HL-60/S4 (cell line): ENCODE results near the gene MBOAT7.
"Not testable (repeated sequence)": the region's sequence is repeated elsewhere in the genome, so short reads cannot be mapped to it uniquely, and the experiment has no call there.

Experiments
- in situ Hi-C: fragments of 300-500 bp; cut with MboI; formaldehyde crosslinking; loops from 2 replicates; pipeline ENCODE4 v1.14.3; 2022; ENCODE audit warnings: low sequenced_read_pairs

The MBOAT7 gene

DNA sequence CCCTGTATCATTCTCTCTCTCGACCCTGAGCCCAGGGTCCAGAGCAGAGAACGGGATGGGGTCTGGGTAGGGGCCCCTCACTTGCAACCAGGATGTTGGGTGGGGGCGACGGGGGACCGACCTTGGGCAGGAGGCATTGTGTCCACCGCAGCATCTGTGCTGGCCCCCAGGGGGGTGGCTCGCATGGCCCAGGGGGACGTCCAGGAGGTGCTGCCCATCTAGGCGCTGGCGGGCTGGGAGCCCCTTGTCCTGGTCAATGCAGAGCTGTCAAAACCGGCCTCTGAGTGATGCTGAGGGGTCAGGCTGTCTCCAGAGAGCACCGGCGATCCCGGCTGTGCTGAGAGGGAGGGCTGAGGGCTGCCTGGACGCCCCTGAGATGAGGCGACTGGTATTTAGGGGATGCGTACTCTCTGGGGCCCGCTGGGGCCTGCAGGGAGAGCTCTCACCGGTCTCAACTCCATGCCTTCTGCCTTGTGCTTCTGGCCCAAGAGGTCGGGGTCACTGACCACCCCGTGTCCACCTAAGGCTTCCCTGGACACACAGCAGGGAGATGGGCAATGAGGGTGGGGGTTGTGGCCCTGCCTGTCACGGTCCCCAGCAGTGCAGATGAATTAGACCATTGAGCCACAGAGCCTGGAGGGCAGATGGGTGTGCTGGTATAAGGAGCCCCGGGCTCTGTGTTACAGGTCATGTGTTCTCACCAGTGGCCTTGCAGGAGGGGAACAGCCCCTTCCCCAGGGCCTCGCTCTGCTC is 19.9 kb upstream of the MBOAT7 start:
- in situ Hi-C loops = no loop called here

DNA sequence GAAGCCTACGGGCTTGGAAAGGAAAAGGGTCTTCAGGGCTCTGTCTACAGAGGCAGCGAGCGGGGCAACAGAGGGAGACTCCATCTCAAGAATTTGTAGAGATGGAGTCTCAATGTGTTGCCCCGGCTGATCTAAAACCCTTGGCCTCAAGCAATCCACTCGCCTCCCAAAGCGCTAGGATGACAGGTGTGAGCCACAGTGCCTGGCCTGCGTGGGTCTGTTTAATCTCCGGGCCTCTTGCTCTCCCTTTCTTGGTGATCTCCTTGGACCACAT is 19.3 kb upstream of the MBOAT7 start:
- in situ Hi-C loops = no loop called here

DNA sequence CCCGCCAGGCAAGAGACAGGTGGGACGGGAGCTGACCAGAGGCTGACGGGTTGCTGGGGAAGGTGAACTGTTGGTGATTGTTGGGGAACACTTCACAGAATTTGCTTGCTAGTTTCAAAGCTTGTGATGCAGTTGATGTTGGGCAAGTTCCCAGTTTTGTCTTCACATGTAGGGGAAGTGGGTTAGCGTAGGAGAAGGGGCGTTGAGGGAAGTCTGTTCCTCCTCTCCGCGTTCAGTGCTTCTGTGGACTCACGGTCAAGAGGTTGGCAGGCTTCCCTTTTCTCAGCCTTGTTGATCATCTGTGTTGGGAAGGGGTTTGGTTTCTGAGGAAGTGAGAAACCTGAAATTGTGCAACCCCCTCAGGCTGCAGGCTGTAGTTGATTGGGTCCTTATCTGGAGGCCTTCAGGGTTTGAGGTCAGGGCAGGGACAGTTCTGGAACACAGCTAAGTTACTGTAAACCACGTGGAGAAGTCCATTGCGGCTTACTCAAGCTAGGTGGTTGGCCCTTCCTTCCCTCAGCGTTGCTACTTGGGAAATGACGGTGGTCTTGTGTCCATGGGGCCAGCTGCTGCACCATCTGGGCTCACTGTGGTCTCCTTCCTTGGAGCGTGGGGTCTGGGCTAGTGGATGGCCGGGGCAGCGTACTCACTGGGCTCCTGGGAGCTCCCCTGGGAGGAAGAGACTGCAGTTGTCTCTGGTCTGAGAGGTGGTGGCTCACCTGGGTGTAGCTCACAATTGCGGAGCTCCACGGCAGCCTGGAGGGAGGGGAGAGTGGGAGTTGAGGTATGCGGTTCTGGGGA is 18.8 kb upstream of the MBOAT7 start:
- in situ Hi-C loops = no loop called here

DNA sequence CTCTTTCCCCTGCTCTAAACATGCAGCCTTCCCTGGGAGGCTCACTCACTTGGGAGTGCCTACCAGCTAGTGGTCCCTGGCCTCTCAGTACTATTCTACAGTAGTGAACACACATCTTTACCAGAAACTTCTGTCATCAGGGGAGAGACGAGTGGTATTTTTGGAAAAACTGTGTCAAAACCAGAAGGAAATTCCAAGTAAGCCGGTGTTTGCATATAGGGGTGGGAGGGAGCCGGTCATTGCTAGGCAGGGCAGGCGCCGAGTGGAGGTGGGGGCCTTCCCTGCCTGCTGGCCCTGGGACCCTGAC is 18.2 kb upstream of the MBOAT7 start:
- in situ Hi-C loops = no loop called here

DNA sequence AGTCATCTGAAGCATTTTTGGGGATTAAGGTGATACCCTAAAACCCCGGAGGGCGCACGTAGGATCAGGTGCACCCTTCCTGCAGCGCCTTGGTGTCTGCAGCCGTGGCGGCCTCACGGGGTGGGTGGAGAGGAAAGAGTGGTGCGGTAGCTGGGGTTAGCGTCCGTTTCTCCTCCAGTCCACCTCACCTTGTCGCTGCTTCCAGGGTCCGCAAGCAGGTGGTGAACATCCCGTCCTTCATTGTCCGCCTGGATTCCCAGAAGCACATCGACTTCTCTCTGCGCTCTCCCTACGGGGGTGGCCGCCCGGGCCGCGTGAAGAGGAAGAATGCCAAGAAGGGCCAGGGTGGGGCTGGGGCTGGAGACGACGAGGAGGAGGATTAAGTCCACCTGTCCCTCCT is 17.8 kb upstream of the MBOAT7 start:
- in situ Hi-C loops = not testable (repeated sequence)

DNA sequence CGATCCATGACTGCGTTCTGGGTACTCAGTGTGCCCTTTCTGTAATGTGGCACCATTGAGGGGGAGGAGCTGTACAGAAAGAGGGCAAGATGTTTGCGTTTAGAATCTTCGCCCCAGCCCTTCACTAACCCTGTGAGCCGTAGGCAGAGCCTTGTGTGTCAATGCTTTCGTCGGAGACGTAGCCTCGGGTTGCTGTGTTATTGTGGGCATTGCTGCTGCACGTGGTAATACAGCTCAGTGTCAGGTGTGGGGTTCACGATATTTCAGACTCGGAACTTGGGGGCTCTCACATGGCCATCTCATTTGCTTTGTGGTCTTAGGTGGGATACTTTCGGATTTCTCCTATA is 17.4 kb upstream of the MBOAT7 start:
- in situ Hi-C loops = no loop called here

DNA sequence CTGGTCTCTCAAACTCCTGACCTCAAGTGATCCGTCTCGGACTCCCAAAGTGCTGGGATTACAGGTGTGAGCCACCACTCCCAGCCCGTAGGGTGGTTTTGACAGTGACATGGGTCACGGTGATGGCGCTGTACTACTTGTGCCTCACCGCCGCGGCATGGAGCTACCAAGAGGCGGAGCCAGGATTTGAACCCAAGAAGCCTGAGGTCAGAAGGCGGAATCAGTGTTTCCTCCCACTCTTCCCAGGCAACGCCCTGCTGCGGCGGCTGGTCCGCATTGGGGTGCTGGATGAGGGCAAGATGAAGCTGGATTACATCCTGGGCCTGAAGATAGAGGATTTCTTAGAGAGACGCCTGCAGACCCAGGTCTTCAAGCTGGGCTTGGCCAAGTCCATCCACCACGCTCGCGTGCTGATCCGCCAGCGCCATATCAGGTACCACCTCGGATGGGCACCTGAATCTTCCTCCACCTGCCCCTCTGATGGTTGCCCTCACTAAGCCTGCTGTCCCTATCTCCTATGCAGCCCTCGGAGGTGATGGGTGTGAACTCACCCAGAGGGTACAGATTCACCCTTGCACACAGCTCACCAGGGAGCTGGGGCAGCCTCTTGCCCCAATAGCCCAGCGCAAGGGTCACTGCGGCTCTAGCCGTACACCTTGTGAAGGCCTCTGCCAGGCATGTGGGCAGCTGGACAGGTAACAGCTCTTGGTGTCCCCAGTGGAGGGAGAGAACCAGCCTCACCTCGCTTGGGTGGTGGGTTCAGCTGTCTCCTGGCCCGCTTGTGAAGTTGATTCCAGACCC is 16.9 kb upstream of the MBOAT7 start:
- in situ Hi-C loops = no loop called here

DNA sequence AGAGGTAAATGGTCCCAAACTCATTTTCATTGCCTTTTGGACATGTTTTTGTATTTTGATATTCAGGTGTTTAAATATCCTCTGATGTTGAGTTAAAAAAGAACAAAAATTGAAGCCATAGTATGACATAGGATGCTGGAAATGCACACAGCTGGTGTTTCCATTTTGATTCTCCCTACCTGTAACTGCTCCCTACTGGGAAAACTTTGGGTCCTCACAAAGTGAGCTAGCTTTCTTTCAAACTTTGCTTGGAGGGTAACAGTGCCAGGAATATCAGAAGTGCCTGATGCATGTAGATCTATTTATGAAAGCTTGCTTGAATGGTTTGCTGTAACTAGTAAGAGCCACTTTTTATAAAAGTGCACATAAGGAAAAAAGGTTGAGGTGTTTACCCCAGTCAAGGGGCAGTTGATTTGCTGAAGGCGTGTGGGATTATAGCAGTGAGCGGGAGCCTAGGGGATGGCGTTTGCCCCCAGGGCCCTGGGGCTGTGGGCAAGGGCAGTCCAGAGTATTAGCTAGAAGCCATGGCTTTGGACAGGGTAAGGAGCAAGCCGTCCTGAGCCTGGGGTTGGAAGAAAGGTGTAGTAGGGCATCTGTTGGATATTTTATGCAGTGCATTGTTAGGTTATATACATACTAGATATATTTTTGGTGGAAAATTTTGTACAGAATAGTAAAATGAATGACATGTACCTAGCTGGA is 15.5 kb upstream of the MBOAT7 start:
- in situ Hi-C loops = no loop called here

DNA sequence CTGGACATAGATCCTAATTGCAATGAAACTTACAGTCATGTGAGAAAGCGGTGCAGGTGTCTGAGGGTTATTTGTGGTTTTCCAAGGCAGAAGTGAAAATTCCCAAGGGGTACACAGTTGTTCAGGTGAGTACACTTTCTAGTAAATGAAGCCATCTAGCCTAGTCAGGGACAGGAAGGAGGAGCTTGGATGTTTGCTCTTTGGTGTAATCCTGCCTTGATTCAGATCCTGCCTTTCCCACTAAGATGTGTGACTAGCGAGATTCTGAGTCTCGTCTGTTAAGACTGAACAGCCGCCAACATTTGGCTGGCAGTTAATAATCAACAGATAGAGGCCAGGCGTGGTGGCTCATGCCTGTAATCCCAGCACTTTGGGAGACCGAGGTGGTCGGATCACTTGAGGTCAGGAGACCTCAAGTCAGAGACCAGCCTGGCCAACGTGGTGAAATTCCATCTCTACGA is 13.8 kb upstream of the MBOAT7 start:
- in situ Hi-C loops = no loop called here

DNA sequence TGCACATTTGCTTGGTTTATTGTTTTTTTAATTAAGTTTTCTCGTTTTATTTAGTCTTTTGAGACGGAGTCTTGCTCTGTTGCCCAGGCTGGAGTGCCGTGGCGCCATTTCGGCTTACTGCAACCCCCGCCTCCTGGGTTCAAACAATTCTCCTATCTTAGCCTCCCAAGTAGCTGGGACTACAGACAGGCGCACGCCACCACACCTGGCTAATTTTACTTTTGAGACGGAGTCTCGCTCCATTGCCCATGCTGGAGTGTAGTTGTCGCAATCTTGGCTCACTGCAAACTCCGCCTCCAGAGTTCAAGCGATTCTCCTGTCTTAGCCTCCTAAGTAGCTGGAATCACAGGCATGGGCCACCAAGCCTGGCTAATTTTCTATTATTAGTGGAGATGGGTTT is 12.6 kb upstream of the MBOAT7 start:
- in situ Hi-C loops = no loop called here

DNA sequence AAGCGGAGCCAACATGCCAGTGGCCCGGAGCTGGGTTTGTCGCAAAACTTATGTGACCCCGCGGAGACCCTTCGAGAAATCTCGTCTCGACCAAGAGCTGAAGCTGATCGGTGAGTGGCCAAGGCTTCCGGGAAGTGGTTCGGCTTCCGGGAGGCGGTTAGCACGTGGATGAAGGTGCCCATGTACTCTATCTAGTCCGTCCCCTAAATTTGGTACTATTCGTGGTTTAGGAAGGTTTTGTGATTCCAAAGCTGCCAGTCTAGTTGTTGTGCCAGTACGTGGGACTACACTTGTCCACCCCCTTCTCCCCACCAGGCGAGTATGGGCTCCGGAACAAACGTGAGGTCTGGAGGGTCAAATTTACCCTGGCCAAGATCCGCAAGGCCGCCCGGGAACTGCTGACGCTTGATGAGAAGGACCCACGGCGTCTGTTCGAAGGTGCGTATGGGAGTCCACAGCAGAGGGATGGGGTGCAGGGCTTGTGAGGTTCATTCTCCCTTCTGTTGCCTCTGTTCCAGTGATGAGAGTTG is 11.9 kb upstream of the MBOAT7 start:
- in situ Hi-C loops = no loop called here

DNA sequence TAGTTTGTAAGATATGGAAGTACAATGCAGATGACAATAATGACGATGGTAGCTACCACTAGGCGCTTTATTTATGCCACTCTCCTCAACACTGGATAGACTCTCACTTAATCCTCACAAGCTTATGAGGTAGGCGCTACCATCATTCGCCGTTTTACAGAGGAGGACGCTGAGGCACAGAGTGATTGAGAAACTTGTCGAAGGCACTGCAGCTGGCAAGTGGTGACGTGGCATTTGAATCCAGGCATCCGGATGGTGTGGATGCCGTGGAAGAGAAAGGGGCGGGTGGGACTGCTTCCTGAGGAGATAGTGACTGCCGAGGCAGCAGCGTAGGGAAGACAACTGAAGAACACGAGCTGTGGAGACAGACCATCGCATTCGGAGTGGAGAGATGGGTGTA is 10.0 kb upstream of the MBOAT7 start:
- in situ Hi-C loops = no loop called here

DNA sequence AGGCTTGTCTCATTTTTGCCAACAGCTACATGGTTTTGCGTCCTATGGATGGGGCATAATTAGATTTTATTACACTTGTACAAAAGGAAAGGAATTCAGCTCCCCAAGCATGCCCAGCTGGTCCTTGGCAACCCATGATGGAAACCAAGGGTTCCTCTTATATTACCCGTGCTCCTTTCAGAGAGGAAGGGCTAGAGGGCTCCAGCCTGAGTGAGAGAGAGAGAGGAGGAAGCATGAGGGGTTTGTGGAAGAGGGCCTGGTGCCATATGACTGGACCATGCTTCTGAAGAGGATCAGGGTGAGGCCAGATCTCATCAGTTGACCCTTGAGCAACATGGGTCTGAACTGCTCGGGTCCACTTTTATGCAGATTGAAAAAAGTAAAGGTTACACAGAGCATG is 7.7 kb upstream of the MBOAT7 start:
- in situ Hi-C loops = no loop called here

DNA sequence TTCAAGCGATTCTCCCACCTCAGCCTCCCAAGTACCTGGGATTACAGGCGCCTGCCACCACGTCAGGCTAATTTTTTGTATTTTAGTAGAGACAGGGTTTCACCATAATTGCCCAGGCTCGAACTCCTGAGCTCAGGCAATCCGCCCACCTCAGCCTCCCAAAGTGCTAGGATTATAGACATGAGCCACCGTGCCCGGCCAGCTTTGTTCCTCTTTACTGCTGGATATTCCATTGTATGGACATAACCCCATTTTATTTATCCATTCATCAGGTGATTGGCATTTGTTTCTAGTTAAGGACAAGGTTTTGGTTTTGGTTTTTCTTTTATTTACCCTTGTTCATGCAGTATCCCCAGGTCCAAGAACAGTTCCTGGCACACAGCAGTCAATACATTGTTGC is 7.2 kb upstream of the MBOAT7 start:
- in situ Hi-C loops = no loop called here

DNA sequence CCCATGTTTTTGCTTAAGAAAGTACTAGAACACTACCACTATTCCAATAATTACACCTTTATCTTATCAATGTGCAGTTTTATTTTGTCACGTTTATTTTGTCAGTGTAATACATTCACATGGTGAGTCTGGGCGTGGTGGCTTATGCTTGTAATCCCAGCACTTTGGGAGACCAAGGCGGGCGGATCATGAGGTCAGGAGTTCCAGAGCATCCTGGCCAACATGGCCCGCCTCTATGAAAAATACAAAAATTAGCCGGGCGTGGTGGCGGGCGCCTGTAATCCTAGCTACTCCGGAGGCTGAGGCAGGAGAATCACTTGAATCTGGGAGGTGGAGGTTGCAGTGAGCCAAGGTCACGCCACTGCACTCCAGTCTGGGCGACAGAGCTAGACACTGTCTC is 5.1 kb upstream of the MBOAT7 start:
- in situ Hi-C loops = not testable (repeated sequence)

DNA sequence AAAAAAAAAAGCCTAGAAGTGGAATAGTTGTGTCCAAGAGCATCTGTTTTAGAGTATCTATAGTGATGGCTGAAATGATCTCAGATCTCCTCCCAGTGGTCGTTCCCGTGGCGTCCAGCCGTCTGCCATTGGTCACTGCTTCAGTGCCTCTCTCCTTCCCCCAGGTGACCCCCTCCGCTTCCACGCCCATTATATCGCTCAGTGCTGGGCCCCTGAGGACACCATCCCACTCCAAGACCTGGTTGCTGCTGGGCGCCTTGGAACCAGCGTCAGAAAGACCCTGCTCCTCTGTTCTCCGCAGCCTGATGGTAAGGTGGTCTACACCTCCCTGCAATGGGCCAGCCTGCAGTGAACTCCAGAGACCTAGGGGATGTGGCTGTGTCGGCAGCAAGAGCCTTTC is 3.6 kb upstream of the MBOAT7 start:
- in situ Hi-C loops = no loop called here

DNA sequence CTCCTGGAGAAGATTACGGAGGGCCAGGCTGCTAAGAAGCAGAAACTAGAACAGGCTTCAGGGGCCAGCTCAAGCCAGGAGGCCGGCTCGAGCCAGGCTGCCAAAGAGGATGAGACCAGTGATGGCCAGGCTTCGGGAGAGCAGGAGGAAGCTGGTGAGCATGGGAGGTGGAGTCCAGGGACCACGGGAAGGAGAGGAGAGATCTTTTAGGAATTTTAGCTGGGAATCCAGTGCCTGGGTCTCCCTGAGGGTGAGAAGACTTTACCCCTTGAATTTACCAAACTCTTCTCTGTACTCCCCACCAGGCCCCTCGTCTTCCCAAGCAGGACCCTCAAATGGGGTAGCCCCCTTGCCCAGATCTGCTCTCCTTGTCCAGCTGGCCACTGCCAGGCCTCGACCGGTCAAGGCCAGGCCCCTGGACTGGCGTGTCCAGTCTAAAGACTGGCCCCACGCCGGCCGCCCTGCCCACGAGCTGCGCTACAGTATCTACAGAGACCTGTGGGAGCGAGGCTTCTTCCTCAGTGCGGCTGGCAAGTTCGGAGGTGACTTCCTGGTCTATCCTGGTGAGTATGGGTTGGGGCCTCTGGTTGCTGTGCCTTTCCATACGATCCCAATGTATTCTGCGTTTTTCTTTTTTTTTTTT is 2.6 kb upstream of the MBOAT7 start:
- in situ Hi-C loops = no loop called here

DNA sequence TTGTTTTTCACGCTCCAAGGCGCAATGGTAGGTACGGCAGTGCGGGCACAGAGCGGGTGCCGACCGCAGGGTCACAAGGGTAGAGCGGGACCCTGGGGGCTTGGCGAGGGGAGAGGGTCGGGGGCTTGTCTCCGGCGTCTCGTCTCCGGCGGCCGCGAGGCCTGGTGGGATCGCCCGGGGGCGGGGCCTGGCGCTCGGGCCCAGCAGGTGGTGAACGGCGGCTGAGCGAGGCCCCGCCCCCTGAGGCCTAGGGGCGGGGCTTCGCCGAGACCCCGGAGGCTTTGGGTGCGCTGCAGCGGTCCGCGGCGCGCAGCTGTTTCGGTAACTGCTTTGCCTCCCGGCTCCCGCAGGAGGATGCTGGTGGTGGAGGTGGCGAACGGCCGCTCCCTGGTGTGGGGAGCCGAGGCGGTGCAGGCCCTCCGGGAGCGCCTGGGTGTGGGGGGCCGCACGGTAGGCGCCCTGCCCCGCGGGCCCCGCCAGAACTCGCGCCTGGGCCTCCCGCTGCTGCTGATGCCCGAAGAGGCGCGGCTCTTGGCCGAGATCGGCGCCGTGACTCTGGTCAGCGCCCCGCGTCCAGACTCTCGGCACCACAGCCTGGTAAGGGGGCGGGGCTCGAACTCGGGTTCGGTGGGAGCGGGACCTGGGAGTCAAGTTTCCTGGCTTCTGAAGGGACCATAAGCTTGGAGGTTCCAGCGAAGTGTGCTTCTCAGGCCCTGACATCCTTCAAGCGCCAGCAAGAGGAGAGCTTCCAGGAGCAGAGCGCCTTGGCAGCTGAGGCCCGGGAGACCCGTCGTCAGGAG is 1.8 kb upstream of the MBOAT7 start, which contains the start of gene TSEN34:
TSS of gene TSEN34 (plus strand) at position 298 of the 800 bp plus-strand sequence. CDS start at position 355, 57 bp downstream.
- in situ Hi-C loops = no loop called here

DNA sequence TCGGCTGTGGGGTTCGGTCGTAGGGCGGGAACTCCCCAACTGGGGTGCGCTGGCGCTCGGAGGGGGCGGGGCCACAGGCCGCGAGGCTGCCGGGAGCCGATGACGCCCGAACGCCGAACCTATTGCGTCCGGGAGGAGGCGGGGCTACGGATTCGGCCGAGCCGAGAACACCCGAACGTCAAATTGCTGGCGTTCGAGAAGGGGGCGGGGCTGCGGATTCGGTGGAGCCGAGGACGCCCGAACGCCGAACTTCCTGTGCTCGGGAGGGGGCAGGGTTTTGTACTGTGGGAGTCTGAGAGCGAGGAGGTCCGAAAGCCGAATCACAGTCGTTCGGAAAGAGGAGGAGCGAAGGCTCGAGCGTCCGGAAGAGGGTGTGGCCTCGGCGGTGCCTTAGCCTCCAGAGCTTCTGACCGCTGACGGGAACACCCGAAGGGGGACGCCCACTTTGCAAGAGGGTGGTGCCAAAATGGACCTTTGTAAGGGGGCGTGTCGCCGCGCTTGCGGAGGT is 1.2 kb upstream of the MBOAT7 start:
- in situ Hi-C loops = no loop called here
